Measurements from ENCODE around the gene PAAF1. TPM values are rescaled to one million over a fixed set of nuclear protein-coding genes. Genes with fewer than 3 reads are reported as not detected.

Gene PAAF1
- total and polyA plus RNA-seq, 2 of the 13 experiments (the other 11 are each of a cell fraction or from before 2014, with no cell fraction given), result 13.5 to 28.8 TPM

GRCh38 chr11:73912026-73912425, 35.2 kb downstream of the PAAF1 start (continued):
- no peak for TF ChIP-seq FUBP1 (CRISPR knock-in tag; IDR thresholded peaks at IDR 0.05; ENCODE audit: borderline replicate concordance)
- TF ChIP-seq HIVEP1 (CRISPR knock-in tag; IDR thresholded peaks at IDR 0.05), result no peak
- TF ChIP-seq, protein P1, sequence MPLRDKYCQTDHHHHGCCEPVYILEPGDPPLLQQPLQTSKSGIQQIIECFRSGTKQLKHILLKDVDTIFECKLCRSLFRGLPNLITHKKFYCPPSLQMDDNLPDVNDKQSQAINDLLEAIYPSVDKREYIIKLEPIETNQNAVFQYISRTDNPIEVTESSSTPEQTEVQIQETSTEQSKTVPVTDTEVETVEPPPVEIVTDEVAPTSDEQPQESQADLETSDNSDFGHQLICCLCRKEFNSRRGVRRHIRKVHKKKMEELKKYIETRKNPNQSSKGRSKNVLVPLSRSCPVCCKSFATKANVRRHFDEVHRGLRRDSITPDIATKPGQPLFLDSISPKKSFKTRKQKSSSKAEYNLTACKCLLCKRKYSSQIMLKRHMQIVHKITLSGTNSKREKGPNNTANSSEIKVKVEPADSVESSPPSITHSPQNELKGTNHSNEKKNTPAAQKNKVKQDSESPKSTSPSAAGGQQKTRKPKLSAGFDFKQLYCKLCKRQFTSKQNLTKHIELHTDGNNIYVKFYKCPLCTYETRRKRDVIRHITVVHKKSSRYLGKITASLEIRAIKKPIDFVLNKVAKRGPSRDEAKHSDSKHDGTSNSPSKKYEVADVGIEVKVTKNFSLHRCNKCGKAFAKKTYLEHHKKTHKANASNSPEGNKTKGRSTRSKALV (CRISPR knock-in tag; IDR thresholded peaks at IDR 0.05), result no peak

DNA sequence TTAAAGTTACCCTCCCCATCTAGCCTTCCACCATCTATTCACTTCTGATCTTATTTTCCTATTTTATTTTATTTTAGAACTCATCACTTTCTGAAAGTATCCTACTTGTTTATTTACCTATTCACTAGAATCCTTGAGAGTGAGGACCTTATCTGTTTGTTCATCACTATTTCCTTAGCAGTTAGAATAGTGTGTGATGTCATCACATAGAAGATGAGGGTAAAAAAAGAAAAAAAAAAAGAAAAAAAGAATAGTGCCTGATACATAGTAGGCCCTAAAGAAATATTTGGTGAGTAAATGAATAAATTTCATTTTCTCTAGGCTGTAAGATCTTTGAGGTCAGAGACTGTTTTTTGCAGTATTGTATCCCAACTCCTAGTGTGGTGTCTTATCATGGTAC, 36.7 kb downstream of the PAAF1 start:
- no peak overlapping the region for H2AFZ ChIP-seq (ENCODE audit: low read length)
- ChIA-PET CTCF (ENCODE audit: low intra/inter-chr PET ratio, low total read pairs) (no interaction called here), POLR2A (no interaction called here)
- FAIRE-seq (no peak), ATAC-seq (no peak), DNase-seq (ENCODE audit: low spot score) (no peak)
- H3K4me3 ChIP-seq (replicated peaks in 1 of 3; ENCODE audit: insufficient read depth in 1 of 3, low read depth in 2 of 3, low read length in 3 of 3), result no peak overlapping the region
- intact Hi-C loops (cut with micrococcal nuclease; ENCODE audit: unreplicated experiment) (no loop called here), in situ Hi-C loops (cut with HindIII; ENCODE audit: extremely low pct_ligation_motif_present, low pct_unique_long_range_greater_than_20kb) (no loop called here)
- 0 out of 2 replicates have a peak, but pooled peaks cover 9% of the 10 kb centered on the region for H3K4me1 ChIP-seq (ENCODE audit: insufficient read depth, low read length)
- H3K9me3 ChIP-seq (ENCODE audit: low read length), result no peaks in the 10 kb centered on the region
- H3K36me3 ChIP-seq (replicated peaks in 1 of 2; ENCODE audit: control insufficient read depth in 1 of 2, insufficient read depth in 2 of 2, low read length in 2 of 2), result peaks cover 12 to 58% of the 10 kb centered on the region in 2 experiments
- TF ChIP-seq ATF7 (IDR thresholded peaks at IDR 0.05) (peak; percentile 81), ATF7 (CRISPR knock-in tag; IDR thresholded peaks at IDR 0.05) (no peak), CREB1 (IDR thresholded peaks at IDR 0.05) (peak; percentile 40), CREB1 (CRISPR knock-in tag; IDR thresholded peaks at IDR 0.05) (no peak), CEBPB (IDR thresholded peaks at IDR 0.05; ENCODE audit: borderline replicate concordance, low read depth, low read length) (no peak)
- H3K9ac ChIP-seq (ENCODE audit: insufficient read depth, low read depth, low read length), result no peak overlapping the region
- no peaks in the 10 kb centered on the region for H3K27me3 ChIP-seq (ENCODE audit: control insufficient read depth in 1 of 2, insufficient read depth in 2 of 2, low read length in 2 of 2)
- no peaks in the 10 kb centered on the region for H4K20me1 ChIP-seq (ENCODE audit: insufficient read depth, low read length)
- no peak overlapping the region for H3K27ac ChIP-seq (ENCODE audit: extremely low read length, insufficient read depth, low read length)
- H3K79me2 ChIP-seq (ENCODE audit: insufficient read depth, low read length), result no peaks in the 10 kb centered on the region
- no peak overlapping the region for H3K4me2 ChIP-seq (ENCODE audit: low read depth, low read length)
- no TSS peak for BruUV-seq (replicated peaks)
